GM12878 (cell line): Measurements from ENCODE around the gene ZFP62. TPM values are rescaled to one million over a fixed set of nuclear protein-coding genes. Genes with fewer than 3 reads are reported as not detected.
A peak's percentile ranks its signal among the peaks of the same experiment; 100 is the strongest.

Experiments
- ATAC-seq: fragments of 200-7000 bp; cut with Tn5 transposase; 3 replicates; pipeline ENCODE4 v1.9.1; 2020; ENCODE audit warnings: mild to moderate bottlenecking, moderate library complexity
- BruUV-seq: library from RNA; stranded (reverse); fragments of 400-500 nt; replicated peaks from 2 replicates; lab custom pipeline; 2021; lab: Mats Ljungman, UMichigan
- CTCF ChIA-PET: fragments of 300-600 bp; sonication (Branson Sonifier 250); formaldehyde crosslinking; extraction: SDS; loops from one replicate; lab custom pipeline; 2021; ENCODE audit warnings: inconsistent platforms; lab: Yijun Ruan, JAX
- POLR2A ChIA-PET: fragments of 350-600 bp; formaldehyde crosslinking; extraction: SDS; loops from one replicate; lab custom pipeline; 2021; ENCODE audit warnings: inconsistent platforms; lab: Charles Lee
- RAD21 ChIA-PET: fragments of 300-600 bp; sonication (Branson Sonifier 250); formaldehyde crosslinking; loops from one replicate; lab custom pipeline; 2023; ENCODE audit warnings: antibody characterized with exemption; ENCODE audit not compliant: unreplicated experiment; lab: Charles Lee
- SMC1A ChIA-PET: fragments of 300-600 bp; sonication (Branson Sonifier 250); formaldehyde crosslinking; loops from one replicate; lab custom pipeline; 2023; ENCODE audit not compliant: unreplicated experiment, uncharacterized antibody; lab: Charles Lee
- DNase-seq: peaks from one replicate; pipeline ENCODE4 v3.0.0-alpha.2; 2011; ENCODE audit warnings: low read depth, low spot score
- FAIRE-seq: peaks from 3 replicates; lab custom pipeline; 2011; peaks lifted over from hg19 to GRCh38; lab: Jason Lieb, UNC
- H2AFZ ChIP-seq: 2 replicates; pipeline ENCODE4 v1.6.0; 2011; ENCODE audit warnings: low read depth, low read length, control low read depth; ENCODE audit not compliant: control insufficient read depth
- H3K27ac ChIP-seq: 2 replicates; pipeline ENCODE4 v1.5.1; 2011; ENCODE audit warnings: control low read depth; ENCODE audit not compliant: control insufficient read depth, insufficient read depth
- H3K27me3 ChIP-seq, 2 experiments: replicated peaks in 1 of 2; 2 replicates each; pipeline versions ENCODE4 v1.6.0 to v1.6.1; 2011; ENCODE audit warnings: low read length in 1 of 2; ENCODE audit not compliant: control insufficient read depth in 2 of 2, insufficient read depth in 2 of 2
- H3K36me3 ChIP-seq, 2 experiments: 2 replicates each; pipeline ENCODE4 v1.5.1; 2011; ENCODE audit warnings: low read length in 1 of 2; ENCODE audit not compliant: control insufficient read depth in 2 of 2, insufficient read depth in 2 of 2
- H3K4me1 ChIP-seq: 2 replicates; pipeline ENCODE4 v1.6.1; 2011; ENCODE audit warnings: mild to moderate bottlenecking, low read length, moderate library complexity, mixed read lengths; ENCODE audit not compliant: control insufficient read depth, insufficient read depth
- H3K4me2 ChIP-seq: 2 replicates; pipeline ENCODE4 v1.6.0; 2011; ENCODE audit warnings: control low read depth; ENCODE audit not compliant: control insufficient read depth, insufficient read depth
- H3K4me3 ChIP-seq: fragments of 200-600 bp; sonication (generic); 2 replicates; pipeline ENCODE4 v1.5.1; 2016
- H3K79me2 ChIP-seq: 2 replicates; pipeline ENCODE4 v1.6.0; 2011; ENCODE audit warnings: low read length; ENCODE audit not compliant: control insufficient read depth, insufficient read depth
- H3K9ac ChIP-seq: 2 replicates; pipeline ENCODE4 v1.8.0; 2011; ENCODE audit warnings: low read length, control low read depth, mixed read lengths; ENCODE audit not compliant: control insufficient read depth, insufficient read depth
- H3K9me3 ChIP-seq: replicated peaks from 3 replicates; pipeline ENCODE4 v1.5.1; 2011; ENCODE audit warnings: mild to moderate bottlenecking, low read length; ENCODE audit not compliant: control insufficient read depth, insufficient read depth
- H4K20me1 ChIP-seq: 2 replicates; pipeline ENCODE4 v1.6.0; 2011; ENCODE audit not compliant: control insufficient read depth, insufficient read depth
- EGR1 ChIP-seq, 2 experiments: IDR thresholded peaks; 1 replicate in 1 of 2; 2 replicates in 1 of 2; pipeline ENCODE4 v1.6.1; 2011 to 2012; ENCODE audit warnings: low read depth in 2 of 2, low read length in 2 of 2, borderline replicate concordance in 1 of 2, mild to moderate bottlenecking in 1 of 2, moderate library complexity in 1 of 2
- ESRRA ChIP-seq: IDR thresholded peaks from 2 replicates; pipeline ENCODE4 v1.6.1; 2012; ENCODE audit warnings: mild to moderate bottlenecking, low read length, improper control_type of control experiment
- FOXK2 ChIP-seq: fragments of 450-650 bp; IDR thresholded peaks from 2 replicates; pipeline ENCODE4 v1.6.1; 2017; ENCODE audit warnings: mild to moderate bottlenecking, moderate library complexity
- NR2C1 ChIP-seq: fragments of 450-650 bp; IDR thresholded peaks from 2 replicates; pipeline ENCODE4 v1.6.1; 2017; ENCODE audit warnings: antibody characterized with exemption, mild to moderate bottlenecking, moderate library complexity
- STAT3 ChIP-seq: IDR thresholded peaks from 2 replicates; pipeline ENCODE4 v1.6.1; 2011; ENCODE audit warnings: low read depth, low read length, improper control_type of control experiment
- TCF3 ChIP-seq: IDR thresholded peaks from 2 replicates; pipeline ENCODE4 v1.6.1; 2012; ENCODE audit warnings: low read depth, mild to moderate bottlenecking, low read length, borderline replicate concordance; ENCODE audit not compliant: insufficient read depth
- WRNIP1 ChIP-seq: IDR thresholded peaks from 2 replicates; pipeline ENCODE4 v1.6.1; 2011; ENCODE audit warnings: low read depth, low read length, improper control_type of control experiment, borderline replicate concordance
- ZZZ3 ChIP-seq: IDR thresholded peaks from 2 replicates; pipeline ENCODE4 v1.6.1; 2011; ENCODE audit warnings: low read depth; ENCODE audit not compliant: control insufficient read depth, insufficient read length
- WGBS: methylation state at CpG from one replicate; pipeline ENCODE4 v1.1.6; 2016; ENCODE audit warnings: low lambda C conversion rate; ENCODE audit not compliant: insufficient replicate concordance, insufficient coverage; ENCODE audit errors: missing lambda C conversion rate; 5-methylcytosine and 5-hydroxymethylcytosine counted together
- in situ Hi-C: fragments of 300-500 bp; cut with MboI; formaldehyde crosslinking; loops from 9 replicates; pipeline ENCODE4 v1.14.3; 2018; ENCODE audit warnings: mixed read lengths
- intact Hi-C: fragments of 100-400 bp; cut with micrococcal nuclease; formaldehyde crosslinking; loops from one replicate; pipeline ENCODE4 v1.14.2; 2022; ENCODE audit not compliant: unreplicated experiment
- polyA plus RNA-seq, 11 experiments: library from polyadenylated mRNA; depleted of rRNA in 4 of 11; unstranded in 6 of 11; stranded (reverse) in 5 of 11; fragments of >200 nt; fragmentation: Nextera tagmentation in 4 of 11; fragmentation: Illumina TruSeq in 1 of 11; extraction: Ambion mirVana in 4 of 11; extraction: Trizol in 1 of 11; gene quantifications; 1 replicate in 1 of 11; 2 replicates in 10 of 11; pipeline versions ENCODE4 v1.2.1 to v1.2.3, GENCODE V29; 2011 to 2016; ENCODE audit warnings: inconsistent platforms in 2 of 11, missing spikeins in 2 of 11, low read depth in 1 of 11
- total RNA-seq, 4 experiments: library from RNA; depleted of rRNA in 3 of 4; stranded (reverse); fragments of >200 nt in 3 of 4; fragmentation: Illumina TruSeq in 1 of 4; extraction: Trizol in 1 of 4; gene quantifications; 2 replicates each; pipeline versions ENCODE4 v1.2.1 to v1.2.3, GENCODE V29; 2013 to 2021
- TF ChIP-seq, protein P1 (sequence below): IDR thresholded peaks from 2 replicates; pipeline ENCODE4 v1.6.1; 2011; ENCODE audit warnings: low read depth, mild to moderate bottlenecking, low read length, moderate library complexity, borderline replicate concordance; ENCODE audit errors: extremely low read depth

ZFP62 gene
- total and polyA plus RNA-seq, 10 of the 15 experiments (the other 5 are each of a cell fraction or from before 2014, with no cell fraction given): 9.2 to 39.7 (median 21.1) TPM

DNA sequence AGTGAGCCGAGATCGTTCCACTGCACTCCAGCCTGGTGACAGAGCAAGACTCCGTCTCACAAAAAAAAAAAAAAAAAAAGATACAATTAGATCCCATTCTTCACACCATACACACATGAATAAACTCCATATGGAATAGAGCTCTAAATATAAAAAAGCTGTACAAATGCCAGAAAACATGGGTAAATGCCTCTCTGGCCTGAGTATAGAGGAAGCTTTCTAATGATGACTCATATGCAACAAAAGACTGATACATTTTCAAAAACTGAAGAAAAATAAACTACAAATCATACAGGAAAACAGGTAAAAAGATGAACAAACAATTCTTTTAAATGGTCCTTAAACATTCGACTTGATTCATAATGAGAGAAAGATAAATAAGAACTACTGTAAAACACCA is 8.6 kb downstream of the ZFP62 start:
- WGBS: 97% methylated on average over 3 of the region's 4 CpGs
- SMC1A ChIA-PET: interaction anchor here (1.1 kb wide), 1 partner anchor 16 kb away, joined by 3 read pairs; no protein-coding TSS in a partner anchor
- in situ Hi-C loops (no loop called here), intact Hi-C loops (no loop called here)
- H3K27me3 ChIP-seq: no peaks in the 10 kb centered on the region
- H3K27ac ChIP-seq: no peak overlapping the region
- no peak overlapping the region for H3K9ac ChIP-seq
- no peak overlapping the region for H3K4me3 ChIP-seq
- POLR2A ChIA-PET: no interaction called here
- RAD21 ChIA-PET: no interaction called here
- DNase-seq: no peak
- TF ChIP-seq EGR1 (IDR thresholded peaks at IDR 0.05; ENCODE audit: borderline replicate concordance in 1 of 2, low read depth in 2 of 2, low read length in 2 of 2): no peak
- TF ChIP-seq STAT3: no peak
- TF ChIP-seq ZZZ3: no peak
- TF ChIP-seq ESRRA: no peak
- no peak for TF ChIP-seq WRNIP1
- H3K4me1 ChIP-seq: no peaks in the 10 kb centered on the region
- ATAC-seq: no peak
- H3K9me3 ChIP-seq: peaks cover 38% of the 10 kb centered on the region
- H3K4me2 ChIP-seq: no peak overlapping the region
- H2AFZ ChIP-seq: no peak overlapping the region
- CTCF ChIA-PET: interaction anchor here (0.8 to 2.6 kb wide), 3 partner anchors 11 to 70 kb away, joined by 3 to 6 read pairs (median 3); partner anchors contain the start of gene MGAT1
- BruUV-seq: no TSS peak
- peaks cover 12 to 28% of the 10 kb centered on the region in 2 experiments for H3K36me3 ChIP-seq
- no peak for FAIRE-seq
- H4K20me1 ChIP-seq: no peaks in the 10 kb centered on the region
- H3K79me2 ChIP-seq: no peaks in the 10 kb centered on the region

DNA sequence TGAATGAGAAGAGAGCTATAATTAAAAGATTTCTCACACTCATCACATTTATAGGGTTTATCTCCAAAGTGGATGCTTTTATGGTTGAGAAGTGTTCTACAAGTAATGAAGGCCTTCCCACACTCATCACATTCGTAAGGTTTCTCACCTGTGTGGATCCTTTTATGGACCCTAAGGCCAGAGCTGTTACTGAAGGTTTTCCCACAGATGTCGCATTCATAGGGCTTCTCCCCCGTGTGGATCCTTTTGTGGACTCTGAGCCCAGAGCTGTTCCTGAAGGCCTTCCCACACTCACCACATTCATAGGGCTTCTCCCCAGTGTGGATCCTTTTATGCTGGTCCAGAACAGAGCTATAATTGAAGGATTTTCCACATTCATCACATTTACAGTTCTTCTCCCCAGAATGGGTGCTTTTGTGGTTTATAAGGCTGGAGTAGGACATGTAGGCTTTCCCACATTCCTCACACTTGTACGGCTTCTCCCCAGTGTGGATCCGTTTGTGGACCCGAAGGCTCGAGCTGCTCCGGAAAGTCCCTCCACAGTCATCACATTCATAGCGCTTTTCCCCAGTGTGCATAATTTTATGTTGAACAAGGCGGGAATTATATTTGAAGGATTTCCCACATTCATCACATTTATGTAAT is 10.5 kb downstream of the ZFP62 start:
- SMC1A ChIA-PET: interaction anchor here (0.8 to 1.1 kb wide), 4 partner anchors 29 to 300 kb away, joined by 3 to 4 read pairs (median 3); no protein-coding TSS in a partner anchor
- RAD21 ChIA-PET: no interaction called here
- POLR2A ChIA-PET: interaction anchor here (1.0 kb wide), 2 partner anchors 13 to 19 kb away, joined by 3 read pairs; no protein-coding TSS in a partner anchor
- BruUV-seq: TSS peak; percentile 18
- Histone ChIP-seq H4K20me1 (no peaks in the 10 kb centered on the region), H3K9me3 (peaks cover 40% of the 10 kb centered on the region), H2AFZ (no peak overlapping the region), H3K4me2 (no peak overlapping the region), H3K27ac (no peak overlapping the region), H3K4me3 (no peak overlapping the region), H3K27me3 (no peaks in the 10 kb centered on the region), H3K36me3 (peaks cover 12 to 26% of the 10 kb centered on the region in 2 experiments), H3K79me2 (no peaks in the 10 kb centered on the region), H3K4me1 (no peaks in the 10 kb centered on the region), H3K9ac (no peak overlapping the region)
- DNase-seq (no peak), FAIRE-seq (no peak), ATAC-seq (no peak)
- intact Hi-C loops (no loop called here), in situ Hi-C loops (no loop called here)
- no peak for TF ChIP-seq NR2C1
- TF ChIP-seq, protein P1, sequence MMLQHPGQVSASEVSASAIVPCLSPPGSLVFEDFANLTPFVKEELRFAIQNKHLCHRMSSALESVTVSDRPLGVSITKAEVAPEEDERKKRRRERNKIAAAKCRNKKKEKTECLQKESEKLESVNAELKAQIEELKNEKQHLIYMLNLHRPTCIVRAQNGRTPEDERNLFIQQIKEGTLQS: no peak
- no peak for TF ChIP-seq FOXK2
- TF ChIP-seq TCF3: no peak
- WGBS: 98% methylated on average over 10 of the region's 10 CpGs
- CTCF ChIA-PET: interaction anchor here (0.8 to 2.6 kb wide), 4 partner anchors 9 to 68 kb away, joined by 3 to 6 read pairs (median 3); partner anchors contain the start of gene MGAT1
